CMK (cell line): ENCODE results near the gene YPEL2.
A peak's percentile ranks its signal among the peaks of the same experiment; 100 is the strongest.
"Not testable (repeated sequence)": the region's sequence is repeated elsewhere in the genome, so short reads cannot be mapped to it uniquely, and the experiment has no call there.

Experiments
- DNase-seq: peaks from one replicate; pipeline ENCODE4 v3.0.0-alpha.2; 2010; ENCODE audit warnings: low read depth

Gene YPEL2, protein sequence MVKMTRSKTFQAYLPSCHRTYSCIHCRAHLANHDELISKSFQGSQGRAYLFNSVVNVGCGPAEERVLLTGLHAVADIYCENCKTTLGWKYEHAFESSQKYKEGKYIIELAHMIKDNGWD

DNA sequence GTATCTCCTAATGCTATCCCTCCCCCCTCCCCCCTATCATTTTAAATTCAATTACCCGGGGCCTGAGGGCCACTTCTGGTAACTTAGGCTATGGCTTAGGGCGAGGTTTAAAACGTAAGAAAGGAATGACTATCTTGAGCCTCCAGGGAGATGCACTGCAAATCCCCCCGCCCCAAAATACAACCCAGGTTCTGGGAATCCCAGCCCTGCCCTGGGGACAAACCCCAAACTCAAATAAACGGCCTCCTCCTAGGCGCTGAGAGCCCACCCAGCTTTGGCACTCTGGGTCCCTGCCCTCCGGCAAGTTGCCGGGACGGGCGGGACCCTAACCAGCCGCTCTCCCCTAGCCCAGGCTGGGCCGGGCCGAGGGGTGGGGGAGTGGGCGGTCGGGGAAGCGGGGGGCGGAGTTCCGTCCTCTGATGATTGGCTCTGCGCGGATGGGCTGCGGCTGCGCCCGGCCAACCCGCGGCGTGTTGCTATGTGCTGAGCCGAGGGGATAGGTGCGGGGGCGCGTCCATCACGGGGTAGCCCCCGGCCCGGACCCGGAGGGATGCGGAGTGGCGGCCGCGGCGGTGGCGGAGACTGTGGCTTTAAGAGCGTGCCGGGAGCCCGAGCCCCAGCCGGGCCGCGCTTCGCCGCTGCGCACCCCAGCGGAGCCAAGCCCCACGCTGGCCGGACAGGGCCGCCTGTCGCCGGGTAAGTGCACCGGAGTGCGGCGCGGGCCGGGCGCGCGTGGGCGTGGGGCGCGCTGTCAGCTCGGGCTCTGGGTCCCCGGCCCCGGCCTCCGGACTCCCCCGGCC, at the start of gene YPEL2:
TSS of gene YPEL2 (plus strand) at position 527 of the 800 bp plus-strand sequence. CDS start 21,755 bp downstream, outside the sequence.
- peak; percentile 81 for DNase-seq

- no peak for DNase-seq
Measured at GRCh38 chr17:59284317-59284716, 47.1 kb upstream of the YPEL2 start.

DNA sequence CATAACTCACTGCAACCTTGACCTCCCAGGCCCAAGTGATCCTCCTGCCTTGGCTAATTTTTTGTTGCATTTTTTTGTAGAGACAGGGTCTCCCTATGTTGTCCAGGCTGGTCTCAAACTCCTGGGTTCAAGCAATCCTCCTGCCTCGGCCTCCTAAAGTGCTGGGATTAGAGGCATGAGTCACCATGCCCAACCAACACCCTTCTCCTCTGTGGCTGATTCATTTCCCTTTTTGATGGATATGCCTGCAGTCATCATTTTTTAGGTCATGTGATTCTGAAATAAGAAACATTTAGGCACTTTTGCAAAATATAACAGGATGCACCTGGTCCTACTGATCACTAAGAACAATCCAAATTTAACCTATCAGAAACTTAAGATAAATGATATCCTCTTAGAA, 44.0 kb upstream of the YPEL2 start:
- DNase-seq: no peak

DNA sequence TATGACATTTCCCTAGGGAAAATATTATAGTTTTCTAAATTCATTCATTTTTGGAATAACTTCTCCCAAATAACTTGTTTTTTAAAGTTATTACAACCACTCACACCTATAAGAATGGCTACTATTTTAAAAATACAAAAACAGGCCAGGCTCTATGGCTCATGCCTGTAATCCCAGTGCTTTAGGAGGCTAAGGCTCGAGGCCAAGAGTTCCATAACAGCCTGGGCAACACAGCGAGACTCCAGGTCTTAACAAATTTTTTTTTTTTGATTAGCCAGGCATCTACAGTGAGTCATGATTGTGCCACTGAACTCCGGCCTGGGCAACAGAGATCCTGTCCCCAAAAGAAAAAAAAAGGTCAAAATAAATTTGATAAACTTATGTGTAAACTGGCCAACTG, 43.6 kb upstream of the YPEL2 start:
- DNase-seq: no peak

DNA sequence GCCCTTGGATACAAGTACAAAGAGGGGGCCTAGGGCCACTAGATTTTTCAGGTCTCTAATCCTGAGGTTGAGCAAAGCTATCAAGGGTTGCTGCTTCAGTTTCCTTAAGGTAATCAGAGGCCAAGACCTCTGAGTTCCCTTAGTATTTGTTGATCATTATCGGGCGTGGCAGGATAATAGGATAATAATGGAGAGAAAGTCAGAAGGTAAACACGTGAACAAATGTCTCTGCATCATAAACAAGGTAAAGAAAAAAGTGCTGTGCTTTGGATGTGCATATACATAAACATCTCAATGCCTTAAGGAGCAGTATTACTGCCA, 41.5 kb upstream of the YPEL2 start:
- DNase-seq: no peak

DNA sequence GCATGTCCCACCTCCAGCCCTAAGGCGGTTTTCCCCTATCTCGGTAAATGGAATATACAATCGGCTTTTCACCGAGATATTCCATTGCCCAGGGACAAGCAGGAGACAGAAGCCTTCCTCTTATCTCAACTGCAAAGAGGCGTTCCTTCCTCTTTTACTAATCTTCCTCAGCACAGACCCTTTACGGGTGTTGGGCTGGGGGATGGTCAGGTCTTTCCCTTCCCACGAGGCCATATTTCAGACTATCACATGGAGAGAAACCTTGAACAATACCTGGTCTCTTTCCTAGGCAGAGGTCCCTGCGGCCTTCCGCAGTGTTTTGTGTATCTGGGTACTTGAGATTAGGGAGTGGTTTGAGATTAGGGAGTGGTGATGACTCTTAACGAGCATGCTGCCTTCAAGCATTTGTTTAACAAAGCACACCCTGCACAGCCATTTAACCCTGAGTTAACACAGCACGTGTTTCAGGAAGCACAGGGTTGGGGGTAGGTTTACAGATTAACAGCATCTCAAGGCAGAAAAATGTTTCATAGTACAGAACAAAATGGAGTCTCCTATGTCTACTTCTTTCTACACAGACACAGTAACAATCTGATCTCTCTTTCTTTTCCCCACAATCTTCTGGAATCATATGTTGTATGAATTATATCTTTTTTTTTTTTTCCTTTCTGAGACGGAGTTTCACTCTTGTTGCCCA, 41.0 kb upstream of the YPEL2 start:
- peak; percentile 61 for DNase-seq

DNA sequence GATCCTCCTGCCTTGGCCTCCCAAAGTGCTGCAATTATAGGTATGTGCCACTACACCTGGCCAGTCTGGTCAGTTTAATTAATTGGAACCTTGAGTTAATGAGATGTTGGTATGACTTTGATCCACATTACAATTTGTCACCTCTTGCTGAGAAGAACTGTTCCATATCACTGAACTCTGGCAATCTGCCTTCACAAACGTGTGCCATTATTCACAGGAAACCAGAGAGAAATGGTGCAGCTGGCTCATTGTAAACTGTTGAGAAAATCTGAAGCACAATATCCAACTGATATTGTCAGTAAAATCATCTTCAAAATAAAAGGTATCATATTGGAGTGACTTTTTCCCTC, 39.3 kb upstream of the YPEL2 start:
- DNase-seq: no peak

DNA sequence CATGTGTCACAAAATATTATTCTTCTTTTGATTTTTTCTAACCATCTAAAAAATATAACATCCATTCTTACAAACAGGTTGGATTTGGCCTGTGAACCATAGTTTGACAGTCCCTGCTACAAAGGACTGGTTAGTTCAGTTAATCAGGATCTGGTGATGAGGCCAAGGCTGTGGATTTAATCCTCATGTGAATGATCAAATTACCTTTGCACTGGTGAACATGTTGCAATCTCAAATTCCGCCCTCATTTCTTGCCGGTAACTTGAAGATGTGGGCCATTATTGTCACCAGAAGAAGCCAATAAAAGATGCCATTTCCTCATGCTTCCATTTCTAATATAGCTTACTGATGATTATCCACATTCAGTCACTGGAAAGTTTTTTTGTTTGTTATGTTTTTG, 35.3 kb upstream of the YPEL2 start:
- no peak for DNase-seq

- no peak for DNase-seq
Measured at GRCh38 chr17:59298521-59298920, 32.9 kb upstream of the YPEL2 start.

GRCh38 chr17:59299400-59300092, 31.9 kb upstream of the YPEL2 start:
- no peak for DNase-seq

- DNase-seq: no peak
Measured at GRCh38 chr17:59300941-59301340, 30.5 kb upstream of the YPEL2 start.

GRCh38 chr17:59304811-59305210, 26.6 kb upstream of the YPEL2 start:
- DNase-seq: no peak

DNA sequence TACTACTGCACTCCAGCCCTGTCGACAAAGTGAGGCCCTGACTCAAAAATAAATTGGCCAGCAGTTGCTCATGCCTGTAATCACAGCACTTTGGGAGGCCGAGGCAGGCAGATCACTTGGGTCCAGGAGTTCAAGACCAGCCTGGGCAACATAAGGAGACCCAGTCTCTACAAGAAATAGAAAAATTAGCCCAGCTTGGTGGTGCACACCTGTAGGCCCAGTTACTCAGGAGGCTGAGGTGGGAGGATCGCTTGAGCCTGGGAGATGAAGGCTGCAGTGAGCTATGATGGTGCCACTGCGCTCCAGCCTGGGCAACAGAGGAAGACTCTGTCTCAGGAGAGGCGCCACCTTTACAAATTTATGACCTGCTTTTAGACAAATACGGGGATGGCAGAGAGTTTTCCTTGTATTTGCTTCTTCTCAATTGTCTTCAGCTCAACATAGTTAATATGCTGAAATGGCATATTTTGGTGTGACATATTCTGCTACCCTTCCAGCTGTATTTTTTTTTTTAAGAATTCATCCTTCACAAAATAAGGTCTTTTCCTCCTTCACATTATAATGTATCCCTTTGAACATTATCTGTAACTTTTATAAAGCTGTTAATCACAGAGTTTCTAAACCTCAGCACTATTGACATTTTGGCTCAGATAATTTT, 21.1 kb upstream of the YPEL2 start:
- no peak for DNase-seq

DNA sequence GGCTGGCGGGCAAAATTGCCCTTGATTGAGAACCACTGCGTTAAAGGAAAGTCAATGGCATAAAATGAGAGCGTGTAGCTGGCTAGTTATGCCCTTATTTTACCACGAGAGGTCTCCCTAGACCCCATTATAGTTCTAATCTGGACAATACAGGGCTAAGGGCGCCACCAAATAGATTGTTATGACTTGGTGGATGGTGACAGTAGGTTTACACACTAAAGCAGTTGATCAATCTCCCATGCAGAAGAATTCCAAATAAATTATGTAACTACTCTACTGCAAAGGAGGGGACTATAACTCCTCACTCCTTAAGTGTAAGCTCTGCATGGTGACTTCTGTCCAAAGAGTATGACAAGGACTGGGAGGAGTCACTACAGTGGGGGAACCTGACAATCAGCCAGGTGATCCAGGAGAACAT, 20.4 kb upstream of the YPEL2 start:
- DNase-seq: no peak

DNA sequence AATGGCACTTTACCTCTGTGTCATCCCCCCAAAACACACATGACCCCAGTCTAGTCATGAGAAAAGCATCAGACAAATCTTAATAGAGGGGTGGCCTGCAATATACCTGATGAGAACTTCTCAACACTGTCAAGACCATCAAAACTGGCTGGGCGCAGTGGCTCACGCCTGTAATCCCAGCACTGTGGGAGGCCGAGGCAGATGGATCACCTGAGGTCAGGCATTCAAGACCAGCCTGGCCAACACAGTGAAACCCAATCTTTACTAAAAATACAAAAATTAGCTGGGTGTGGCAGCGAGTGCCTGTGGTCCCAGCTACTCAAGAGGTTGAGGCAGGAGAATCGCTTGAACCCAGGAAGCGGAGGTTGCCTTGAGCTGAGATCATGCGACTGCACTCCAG, 19.9 kb upstream of the YPEL2 start:
- DNase-seq: not testable (repeated sequence)

DNA sequence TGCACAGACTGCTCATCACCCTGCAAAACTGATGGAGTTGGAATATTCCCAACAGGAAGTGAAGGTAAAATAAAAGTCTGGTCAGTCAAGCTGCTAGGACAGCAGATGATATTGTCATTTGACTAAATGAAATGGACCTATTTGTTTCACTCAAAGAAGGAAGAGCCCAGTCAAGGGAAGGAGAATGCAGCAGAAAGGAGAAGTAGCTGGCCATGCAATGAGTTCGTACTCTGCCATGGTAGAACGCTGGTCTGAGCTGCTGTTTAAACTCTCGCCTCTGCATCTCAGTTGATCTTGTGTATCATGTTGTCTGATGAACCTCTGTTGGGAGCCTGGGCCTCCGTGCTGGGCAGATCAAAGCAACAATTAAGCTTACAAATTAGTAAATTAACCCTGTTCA, 15.6 kb upstream of the YPEL2 start:
- no peak for DNase-seq

DNA sequence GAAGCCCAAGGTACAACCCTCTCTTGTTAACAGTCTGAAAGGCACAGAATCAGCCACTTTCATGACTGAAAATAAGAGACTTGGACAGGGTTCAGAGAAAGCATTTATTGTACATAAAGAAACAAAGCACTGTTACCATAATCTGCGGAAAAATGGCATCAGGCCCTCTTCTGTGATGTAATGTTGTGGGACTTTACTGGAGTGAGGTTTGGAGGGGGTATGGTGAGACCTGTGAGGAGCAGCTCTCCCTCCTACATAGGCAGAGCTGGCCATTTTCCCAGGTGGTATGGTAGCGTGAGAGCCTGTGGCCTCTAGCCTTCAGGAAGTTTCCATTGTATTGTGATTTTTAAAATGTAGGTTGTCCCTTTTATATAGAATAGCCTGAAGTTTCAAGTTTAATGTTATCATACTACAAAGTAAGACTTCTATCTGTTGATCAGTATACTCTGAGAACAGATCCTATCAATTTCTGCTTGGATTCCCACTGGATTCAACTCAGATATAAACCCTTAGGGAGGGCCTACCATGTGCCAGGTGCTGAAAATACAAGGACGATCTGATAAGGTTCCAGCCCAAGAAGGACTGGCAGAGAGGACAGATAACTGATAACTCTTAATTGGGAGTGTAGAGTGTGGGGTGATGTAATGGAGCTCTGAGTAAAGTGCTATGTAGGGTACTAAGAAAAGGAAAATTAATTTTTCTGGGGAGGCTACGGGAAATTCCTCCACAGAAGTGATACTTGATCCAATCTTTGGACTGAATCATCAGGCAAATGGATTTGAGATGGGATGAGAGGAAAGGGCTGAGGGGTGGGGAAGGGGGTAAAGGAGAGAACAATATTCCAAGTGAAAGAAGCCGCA, 4.1 kb upstream of the YPEL2 start:
- DNase-seq: no peak

DNA sequence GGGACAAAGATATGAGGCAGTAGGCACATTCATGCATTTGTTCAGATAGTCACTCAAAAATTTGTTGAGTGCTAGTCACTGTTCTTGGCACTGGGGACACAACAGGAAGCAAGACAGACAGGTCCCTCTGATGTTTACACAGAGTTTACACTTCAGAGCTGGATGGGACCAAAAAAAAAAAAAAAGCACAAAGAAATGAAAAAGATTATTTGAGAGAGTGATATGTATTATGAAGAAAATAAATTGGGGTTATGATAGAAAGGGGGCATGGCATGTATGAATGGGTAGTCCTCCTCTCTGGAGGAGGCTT, 3.5 kb upstream of the YPEL2 start:
- no peak for DNase-seq

- no peak for DNase-seq
Measured at GRCh38 chr17:59328601-59329000, 2.9 kb upstream of the YPEL2 start.

- DNase-seq: peak; percentile 38
Measured at GRCh38 chr17:59329176-59330052, 2.0 kb upstream of the YPEL2 start.
